Superior temporal gyrus (tissue), 1 donor: Measurements from ENCODE around the gene LUM.
"Not testable (repeated sequence)": the region's sequence is repeated elsewhere in the genome, so short reads cannot be mapped to it uniquely, and the experiment has no call there.

ENCODE experiments used
- DNase-seq: peaks from one replicate; pipeline ENCODE4 v3.0.0-alpha.2; 2016; ENCODE audit errors: extremely low spot score

The LUM gene

DNA sequence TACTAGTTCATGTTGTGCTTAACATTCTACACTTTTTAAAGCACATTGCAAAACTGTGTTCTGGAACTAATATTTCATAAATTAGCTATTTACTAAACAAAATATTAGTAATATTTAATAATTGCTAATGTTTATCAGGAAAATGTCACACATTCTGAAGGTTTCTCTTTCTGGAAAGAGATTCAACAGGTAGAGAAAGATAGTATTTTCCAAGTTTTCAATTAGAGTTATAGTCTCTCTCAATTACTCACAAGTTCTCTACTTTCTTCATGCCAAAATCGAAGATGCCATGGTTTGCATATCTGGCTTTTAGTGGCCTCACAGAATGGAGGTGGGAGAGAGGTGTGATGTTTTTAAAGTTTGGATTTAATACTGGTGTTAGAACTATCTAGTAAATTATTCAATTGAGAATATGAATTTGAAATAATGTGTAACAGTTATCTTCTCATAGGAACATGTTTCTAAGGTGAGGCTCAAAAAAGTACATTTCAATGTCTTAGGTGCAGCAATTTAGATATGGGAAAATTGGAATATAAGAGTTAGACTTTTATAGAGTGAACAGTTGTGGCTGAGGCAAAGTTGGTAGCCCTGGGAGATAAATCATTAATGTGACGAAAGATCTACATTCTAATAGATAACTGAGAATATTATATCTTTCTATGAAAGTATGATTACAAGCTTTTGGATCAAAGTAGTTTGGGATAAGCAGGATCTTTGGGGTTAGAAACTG lies 1.5 kb downstream of the LUM start:
- DNase-seq = no peak

DNA sequence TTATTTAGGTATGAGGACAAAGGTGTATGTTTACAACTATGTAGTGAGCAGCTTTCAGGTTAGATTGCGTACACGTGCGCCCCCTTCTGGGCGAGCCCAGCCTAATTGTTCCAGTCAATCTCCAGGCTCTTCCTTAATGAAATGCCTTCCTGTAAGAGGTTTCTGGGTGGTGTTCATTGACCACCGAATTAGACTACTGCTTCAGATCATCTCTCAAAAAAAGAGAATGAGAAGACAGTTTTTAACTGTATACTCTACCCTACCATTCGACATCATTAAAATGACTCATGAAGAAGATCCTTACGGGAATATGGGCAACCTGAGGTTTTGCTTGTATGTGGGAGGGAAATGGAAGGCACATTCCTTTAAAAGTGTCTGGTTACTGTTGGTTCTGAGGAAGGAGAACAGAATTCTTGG lies 2.1 kb downstream of the LUM start:
- DNase-seq = peak; percentile 44

DNA sequence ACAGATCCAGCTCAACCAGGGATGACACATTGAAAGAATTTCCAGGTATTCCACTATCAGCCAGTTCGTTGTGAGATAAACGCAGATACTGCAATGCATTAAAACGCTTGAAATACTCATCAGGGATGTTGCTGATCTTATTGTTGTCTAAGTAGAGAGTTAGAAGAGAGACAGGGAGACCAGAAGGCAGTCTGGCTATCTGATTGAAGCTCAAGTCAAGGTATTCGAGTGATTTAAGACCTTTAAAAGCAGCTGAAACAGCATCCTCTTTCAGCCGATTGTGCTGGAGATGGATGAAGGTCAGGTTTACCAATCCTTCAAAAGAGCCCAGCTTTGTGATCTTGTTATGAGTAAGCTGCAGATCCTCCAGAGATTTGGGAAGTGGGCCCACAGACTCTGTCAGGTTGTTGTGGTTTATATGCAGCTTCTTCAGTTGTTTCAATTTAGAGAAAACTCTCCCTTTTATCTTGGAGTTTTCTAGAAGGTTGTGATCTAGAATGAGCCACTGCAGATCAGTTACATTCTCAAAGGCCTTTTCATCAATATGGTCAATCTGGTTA lies 3.0 kb downstream of the LUM start:
- DNase-seq = no peak

DNA sequence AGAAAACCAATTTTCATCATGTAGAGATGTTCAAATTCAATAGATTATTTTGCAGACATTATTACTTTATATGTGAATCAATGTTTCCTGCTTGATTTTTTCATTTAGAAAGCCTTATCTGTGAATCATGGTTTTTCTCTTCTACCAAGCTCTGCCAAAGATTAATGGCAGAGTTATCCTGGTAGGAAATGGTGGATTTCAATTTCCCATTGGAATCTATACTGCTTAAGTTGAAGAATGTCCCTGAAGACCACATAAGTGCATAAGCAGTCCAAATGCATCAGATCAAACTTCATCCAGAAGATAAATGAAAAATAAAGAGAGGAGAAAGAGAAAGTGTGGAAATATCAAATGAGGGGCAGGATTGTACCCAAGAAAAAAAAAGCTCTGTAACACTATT lies 5.0 kb downstream of the LUM start:
- no peak for DNase-seq

DNA sequence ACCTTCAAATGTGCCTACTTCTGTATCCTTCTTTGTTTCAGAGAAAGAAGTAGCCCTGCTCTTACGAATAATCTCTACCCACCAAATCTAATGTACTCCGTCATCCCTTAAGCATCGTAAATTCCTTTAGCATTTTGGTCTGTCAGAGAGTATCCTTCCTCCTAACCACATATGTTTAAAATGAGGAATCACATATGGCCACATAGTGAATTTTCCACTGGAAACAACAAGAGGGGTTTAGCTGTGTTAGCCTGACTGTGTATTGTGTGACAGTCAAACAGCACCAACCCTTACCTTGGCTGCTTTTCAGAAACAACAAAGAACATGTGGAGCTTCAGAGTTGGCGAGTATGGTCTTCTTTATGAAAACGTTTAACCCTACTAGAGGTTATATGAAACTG lies 5.5 kb downstream of the LUM start:
- no peak for DNase-seq

DNA sequence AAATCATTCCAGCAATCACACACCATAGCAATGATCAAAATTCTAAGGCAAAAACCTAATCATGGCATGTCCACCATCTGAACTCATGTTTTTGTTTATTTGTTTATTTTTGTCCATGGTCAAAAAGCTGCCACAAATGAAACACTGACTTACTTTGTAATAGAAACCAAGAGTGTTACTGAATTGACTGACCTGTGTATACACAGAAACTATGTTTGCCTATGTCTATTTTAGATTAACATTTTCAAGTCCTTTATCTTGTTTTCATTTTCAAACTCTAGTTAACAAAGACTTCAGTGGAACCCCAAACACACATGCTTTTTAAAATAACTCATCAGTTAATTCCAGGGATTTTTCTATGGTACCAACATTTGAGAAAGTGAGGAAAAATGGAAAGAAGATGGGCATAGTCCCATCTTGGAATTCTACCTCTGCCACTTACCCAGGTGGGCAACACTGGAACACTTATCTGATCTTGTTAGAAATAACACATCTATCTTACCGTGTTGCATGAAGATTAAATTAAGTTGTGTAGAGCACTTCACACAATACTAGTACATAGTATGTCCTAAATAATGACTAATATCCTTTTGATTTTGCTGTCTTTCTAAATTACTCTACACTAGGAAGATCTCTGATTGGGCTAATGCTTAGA lies 6.4 kb downstream of the LUM start:
- DNase-seq = no peak

DNA sequence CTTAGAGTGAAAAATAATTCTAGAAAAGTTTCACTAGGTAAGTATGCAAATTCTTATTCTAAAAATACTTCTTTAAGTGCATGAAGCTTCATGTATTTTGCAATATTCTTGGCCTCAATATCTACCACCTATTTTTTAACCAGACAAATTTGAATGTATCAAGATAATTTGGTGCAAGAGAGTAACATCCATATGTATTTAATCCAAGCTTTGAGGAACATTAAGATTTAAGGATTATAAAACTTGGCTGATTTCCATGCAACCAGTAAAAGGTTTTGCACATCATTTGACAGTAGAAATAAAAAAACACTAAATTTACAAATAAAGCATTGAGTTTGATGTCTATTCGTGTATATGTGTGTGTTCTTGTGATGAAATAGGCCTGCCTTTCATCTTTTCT lies 7.7 kb downstream of the LUM start:
- DNase-seq = no peak

DNA sequence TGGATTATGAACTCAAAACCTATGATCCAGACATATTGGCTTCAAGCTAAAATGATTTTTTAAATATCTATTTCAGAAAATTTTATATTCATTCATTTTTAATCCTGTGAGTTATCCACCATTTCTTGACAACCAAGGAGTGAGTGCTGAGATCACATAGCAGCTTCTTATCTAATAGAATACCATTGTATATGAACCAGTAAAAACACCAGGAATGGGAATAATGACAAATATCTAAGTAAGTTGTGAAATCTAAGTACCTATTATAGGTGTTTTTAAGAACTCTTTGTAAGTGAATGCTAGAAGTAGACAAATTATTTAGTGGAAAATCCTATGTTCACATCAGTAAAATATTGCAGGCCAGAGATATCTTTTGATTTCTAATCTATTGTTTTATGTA lies 8.2 kb downstream of the LUM start:
- no peak for DNase-seq

DNA sequence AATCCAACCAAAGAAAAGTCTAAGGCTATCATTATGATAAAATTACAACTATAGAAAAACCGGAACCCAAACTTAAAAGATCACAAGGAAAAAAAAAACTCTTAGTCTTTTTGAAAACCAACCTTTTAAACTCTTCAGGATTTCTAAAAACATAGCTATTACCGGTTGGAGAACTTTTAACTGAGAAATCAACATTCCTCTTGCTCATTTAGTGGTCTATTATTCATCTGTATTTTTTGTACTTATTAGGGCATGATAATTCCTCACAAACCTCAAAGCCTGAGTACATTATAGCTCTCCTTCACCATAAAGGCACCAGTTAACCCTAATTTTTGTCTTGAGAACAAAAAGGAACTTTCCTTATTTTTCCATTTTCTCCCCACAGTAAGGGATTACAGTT lies 10.4 kb downstream of the LUM start:
- DNase-seq = no peak

DNA sequence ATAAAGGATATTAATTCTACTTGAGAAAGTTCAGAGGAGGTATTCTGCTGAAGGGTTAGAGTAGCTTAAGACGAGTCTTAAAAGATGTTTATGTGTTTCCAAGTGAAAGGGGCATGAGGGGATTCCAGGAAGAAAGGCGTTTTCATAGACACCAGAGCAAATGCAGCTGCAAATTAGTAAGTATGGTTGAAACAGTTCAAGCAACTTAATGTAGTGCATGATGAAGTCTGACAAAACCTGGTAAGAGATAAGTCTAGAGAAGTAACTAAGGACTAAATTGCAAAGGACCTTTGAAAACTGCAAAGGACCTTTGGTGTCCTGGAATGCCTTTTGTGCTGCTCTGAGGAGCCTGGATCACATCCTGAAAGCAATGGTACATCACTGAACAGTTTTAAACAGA lies 11.5 kb downstream of the LUM start:
- no peak for DNase-seq

DNA sequence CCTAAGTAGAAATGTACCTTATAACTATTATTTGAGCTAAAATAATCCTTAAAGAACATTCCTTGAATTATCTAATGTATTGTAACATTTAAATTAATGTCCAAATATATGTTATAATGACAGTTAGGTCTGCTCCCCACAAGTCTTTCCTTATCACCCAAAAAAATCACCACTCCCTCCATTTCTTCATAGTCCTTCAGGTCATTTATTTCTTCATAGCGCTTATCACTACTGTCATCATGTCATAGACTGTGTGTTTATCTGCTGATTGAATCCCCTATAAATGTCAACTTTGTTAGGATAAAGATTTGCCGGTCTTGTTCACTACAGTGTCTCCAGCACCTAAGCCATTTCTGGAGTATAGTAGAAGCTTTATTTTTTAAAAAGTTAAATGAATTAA lies 12.0 kb downstream of the LUM start:
- DNase-seq = no peak

DNA sequence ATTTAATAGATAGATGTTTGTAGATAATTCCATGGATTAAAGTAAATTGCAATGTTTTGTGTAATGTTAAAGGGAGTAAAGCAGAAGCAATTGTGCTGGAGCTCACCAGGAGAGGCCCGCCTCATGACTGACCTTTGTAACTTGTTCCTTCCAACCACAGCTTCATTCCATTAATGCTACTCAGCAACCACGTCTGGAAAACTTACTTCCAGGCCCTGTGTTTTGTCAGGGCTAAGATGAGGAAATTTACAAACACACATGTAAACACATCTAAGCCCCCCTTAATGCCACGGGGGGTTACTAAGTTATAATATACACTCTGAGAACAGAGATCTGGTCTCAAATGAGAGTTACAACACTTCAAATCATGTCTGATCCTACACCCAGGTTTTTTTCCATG lies 12.4 kb downstream of the LUM start:
- DNase-seq = no peak

DNA sequence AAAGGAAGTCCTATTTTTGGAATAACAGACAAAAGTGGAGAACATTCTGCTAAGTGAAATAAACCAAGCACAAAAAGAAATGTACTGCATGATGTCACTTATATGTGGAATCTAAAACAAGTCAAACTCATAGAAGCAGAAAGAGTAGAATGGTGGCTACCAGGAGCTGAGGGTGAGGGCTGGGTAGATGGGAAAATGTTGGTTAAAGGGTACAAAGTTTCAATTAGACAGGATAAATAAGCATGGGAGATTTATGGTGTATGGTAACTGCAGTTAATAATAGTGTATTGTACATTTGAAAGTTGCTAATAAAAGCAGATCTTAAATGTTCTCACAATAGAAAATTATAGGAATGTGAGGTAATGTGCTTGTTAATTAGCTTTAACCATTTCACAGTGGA lies 12.8 kb downstream of the LUM start:
- no peak for DNase-seq

DNA sequence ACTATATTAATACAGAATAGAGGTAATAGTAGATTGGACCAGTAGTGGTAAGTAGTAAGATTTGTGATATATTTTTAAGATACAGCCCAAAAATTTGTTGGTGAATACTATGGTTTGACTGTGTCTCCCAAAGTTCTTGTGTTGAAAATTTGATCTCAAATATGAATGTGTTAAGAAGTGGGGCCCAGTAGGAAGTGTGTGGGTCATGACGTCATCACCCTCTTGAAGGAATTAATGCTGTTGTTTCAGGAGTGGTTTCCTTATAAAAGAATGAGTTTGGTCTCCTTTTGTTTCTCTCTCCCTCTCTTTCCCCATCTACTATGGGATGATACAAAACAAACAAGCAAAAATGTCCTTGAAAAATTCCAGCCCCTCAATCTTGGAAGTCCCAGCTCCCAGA lies 16.3 kb downstream of the LUM start:
- no peak for DNase-seq

DNA sequence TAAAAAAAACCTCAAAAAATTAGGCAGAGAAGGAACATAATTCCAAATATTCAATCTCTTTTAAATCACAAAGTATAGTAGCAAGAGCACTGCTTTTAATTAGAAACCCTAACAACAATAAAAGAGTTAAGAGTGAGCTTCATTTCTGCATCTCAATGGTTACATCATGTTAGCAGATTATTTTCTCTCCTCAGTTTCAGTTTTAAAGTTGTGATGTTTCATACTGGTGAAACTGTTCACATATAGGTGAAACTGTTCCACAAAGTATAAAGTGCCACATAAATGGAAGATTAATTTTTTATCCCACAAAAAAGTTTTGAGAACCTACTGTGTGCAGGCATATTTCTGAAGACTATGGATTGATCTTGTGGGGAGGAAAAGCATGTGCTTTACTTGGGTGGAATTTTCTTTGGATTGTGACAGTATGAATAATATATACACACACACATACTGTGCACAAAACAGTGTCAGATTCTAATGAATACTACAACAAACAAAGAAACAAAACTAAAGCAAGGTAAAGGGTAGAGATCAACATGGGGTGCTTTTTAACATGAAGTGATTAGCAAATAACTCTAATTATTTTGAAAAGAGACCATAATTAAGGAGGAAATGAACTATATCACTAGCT lies 17.1 kb downstream of the LUM start:
- no peak for DNase-seq

DNA sequence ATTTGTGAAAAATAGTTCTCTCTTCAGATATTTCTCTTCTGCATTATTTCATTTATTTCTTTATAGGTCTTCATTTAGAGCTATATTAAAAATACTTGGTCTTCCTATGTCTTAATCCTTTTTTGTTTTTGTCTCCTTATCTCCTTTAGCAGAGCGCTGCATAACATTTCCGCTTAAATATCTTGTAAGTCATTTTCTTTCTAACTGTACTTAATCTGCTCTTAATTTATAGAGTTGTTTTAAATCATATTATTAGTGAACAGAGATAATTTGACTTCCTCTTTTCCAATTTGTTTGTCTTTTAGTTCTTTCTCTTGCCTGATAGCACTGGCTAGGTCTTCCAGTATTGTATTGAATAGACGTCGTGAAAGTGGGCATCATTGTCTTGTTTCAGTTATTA lies 18.0 kb downstream of the LUM start:
- DNase-seq = no peak

DNA sequence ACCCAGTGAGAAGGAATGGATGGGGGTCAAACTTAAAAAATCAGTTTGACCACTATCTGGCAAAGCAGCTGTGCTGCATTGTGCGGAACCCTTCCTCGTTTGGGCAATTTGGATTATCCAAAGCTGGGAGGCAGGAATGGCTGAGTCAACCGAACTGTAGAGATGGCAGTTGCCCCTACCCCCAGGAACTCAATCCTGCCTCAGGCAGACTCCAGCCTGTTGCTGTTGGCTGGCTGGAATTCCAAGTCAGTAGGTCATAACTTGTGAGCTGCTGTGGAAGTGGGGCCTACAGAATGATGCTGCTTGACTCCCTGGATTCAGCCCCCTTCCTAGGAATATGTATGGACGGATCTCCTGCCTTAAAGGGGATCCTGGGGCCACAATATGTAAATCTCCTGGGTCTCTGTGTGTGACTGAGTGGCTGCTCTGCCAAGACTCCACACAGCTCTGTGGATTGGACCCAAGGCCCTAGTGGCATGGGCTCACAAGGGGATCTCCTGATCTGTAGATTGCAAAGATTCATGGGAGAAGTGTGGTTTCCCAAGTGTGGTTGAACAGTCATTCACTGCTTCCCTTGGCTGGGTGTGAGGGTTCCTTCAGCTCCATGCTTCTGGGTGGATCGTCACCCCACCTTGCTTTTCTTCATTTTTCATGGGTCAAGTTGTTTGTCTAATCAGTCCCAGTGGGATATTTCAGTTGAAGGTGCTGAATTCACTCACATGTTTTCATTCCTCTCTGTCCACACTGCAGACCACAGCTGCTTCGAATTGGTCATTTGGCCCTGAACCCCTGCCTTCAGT lies 19.2 kb downstream of the LUM start:
- DNase-seq = no peak

DNA sequence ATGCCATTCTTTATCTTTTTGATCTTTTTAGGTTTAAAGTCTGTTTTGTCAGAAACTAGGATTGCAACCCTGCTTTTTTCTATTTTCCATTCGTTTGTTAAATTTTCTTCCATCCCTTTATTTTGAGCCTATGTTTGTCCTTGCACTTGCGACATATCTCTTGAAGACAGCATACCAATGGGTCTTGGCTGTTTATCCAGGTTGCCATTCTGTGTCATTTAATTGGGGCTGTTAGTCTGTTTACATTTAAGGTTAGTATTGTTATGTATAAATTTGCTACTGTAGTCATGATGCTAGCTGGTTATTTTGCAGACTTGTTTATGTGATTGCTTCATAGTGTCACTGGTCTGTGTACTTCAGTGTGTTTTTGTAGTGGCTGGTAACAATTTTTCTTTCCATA lies 21.3 kb downstream of the LUM start:
- DNase-seq = not testable (repeated sequence)

DNA sequence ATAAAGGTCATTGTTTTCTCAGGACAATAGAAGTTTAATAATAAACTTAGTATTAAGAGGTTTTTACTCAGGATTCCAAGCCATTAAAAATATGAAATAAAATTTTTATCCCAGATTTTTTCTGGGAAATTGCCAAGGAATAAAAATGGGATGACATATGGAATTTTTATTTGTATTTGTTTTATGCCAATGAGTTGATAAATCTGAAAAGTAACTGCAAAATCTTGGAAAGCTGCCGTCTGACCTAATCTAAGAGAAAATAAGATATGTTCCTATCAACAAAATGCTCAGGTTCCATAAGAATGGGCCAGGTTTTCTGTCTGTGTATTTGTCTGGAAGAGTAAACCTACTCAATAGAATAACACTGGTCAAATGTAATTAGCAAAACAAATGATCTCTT lies 31.3 kb downstream of the LUM start:
- no peak for DNase-seq

DNA sequence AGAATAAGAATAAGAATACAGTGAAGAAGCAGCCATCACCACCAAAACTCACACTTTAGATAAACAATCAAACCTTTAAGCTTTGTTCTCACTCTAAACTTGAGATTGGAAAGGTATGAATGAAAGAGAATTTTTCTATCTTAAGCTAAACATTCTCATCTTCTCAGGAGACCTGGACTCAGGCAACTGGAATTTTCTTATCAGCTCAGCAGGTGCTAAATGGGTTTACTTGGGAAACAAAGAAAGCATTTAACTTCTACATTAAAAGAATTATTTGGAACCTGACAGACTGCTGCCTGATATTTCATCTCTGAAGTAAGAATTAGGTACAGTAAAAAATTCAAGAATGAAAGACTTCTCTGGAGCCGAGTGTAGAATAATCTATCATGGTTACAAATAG lies 32.8 kb downstream of the LUM start:
- no peak for DNase-seq

DNA sequence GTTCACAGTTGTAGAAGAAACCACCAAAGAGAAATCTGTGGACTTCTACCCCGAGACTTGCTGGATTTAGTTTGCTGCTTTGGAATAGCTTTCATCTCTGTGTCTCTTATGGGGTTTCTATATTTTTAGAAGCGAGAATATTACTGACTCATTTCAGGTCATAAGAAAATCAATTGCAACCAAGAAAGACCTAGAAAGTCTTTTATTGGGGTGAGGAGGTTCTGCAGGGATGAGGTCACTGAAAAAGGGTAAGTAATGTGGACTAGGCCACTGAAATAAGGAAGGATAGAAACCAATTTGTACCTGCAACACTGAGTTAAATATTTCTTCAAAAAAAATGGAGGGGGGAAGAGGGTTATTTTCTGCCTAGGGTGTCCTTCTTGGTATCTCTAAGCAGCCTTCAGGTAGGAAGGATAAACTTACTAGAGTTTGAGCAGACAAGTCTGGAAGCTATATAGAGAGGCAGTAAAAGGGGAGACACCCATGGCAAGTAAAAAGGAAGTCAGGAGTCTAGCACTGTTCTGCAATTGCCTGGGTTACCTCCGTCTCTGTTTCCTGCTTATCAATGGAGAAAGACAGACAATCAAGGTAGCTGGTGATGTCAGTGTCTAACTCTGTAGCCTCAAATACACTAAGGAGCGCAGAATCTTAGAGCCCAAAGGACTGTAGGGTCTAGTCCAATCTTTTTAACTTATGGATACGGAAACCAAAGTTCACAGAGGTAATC lies 33.9 kb downstream of the LUM start:
- DNase-seq = no peak

DNA sequence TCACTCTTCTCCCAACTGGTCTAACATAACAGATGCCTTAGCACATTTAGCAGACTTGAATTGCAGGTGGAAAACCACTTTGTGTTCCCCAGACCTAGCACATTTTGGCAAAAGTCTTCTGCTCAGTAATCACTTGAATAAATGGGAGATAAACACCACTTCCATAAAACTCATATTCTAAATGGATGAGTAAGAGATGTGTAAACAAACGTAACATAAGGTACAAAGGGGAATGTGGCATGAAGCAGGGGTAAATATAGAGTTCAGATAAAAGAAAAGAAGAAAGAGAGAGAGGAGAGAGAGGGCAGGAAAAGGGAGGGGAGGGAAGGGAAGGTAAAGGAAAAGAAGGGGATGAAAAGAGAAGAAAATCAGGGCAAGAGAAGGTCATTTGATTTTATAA lies 36.4 kb downstream of the LUM start:
- DNase-seq = no peak
